GM12878 (cell line): ENCODE data around the gene ZNF385A. TPM values are rescaled to one million over a fixed set of nuclear protein-coding genes. Genes with fewer than 3 reads are reported as not detected.

ENCODE experiments used
- ATAC-seq: fragments of 200-7000 bp; cut with Tn5 transposase; 3 replicates; pipeline ENCODE4 v1.9.1; 2020; ENCODE audit warnings: mild to moderate bottlenecking, moderate library complexity
- BruUV-seq: library from RNA; stranded (reverse); fragments of 400-500 nt; replicated peaks from 2 replicates; lab custom pipeline; 2021; lab: Mats Ljungman, UMichigan
- CTCF ChIA-PET: fragments of 300-600 bp; sonication (Branson Sonifier 250); formaldehyde crosslinking; extraction: SDS; loops from one replicate; lab custom pipeline; 2021; ENCODE audit warnings: inconsistent platforms; lab: Yijun Ruan, JAX
- POLR2A ChIA-PET: fragments of 350-600 bp; formaldehyde crosslinking; extraction: SDS; loops from one replicate; lab custom pipeline; 2021; ENCODE audit warnings: inconsistent platforms; lab: Charles Lee
- RAD21 ChIA-PET: fragments of 300-600 bp; sonication (Branson Sonifier 250); formaldehyde crosslinking; loops from one replicate; lab custom pipeline; 2023; ENCODE audit warnings: antibody characterized with exemption; ENCODE audit not compliant: unreplicated experiment; lab: Charles Lee
- SMC1A ChIA-PET: fragments of 300-600 bp; sonication (Branson Sonifier 250); formaldehyde crosslinking; loops from one replicate; lab custom pipeline; 2023; ENCODE audit not compliant: unreplicated experiment, uncharacterized antibody; lab: Charles Lee
- DNase-seq: peaks from one replicate; pipeline ENCODE4 v3.0.0-alpha.2; 2011; ENCODE audit warnings: low read depth, low spot score
- FAIRE-seq: peaks from 3 replicates; lab custom pipeline; 2011; peaks lifted over from hg19 to GRCh38; lab: Jason Lieb, UNC
- H2AFZ ChIP-seq: 2 replicates; pipeline ENCODE4 v1.6.0; 2011; ENCODE audit warnings: low read depth, low read length, control low read depth; ENCODE audit not compliant: control insufficient read depth
- H3K27ac ChIP-seq: 2 replicates; pipeline ENCODE4 v1.5.1; 2011; ENCODE audit warnings: control low read depth; ENCODE audit not compliant: control insufficient read depth, insufficient read depth
- H3K27me3 ChIP-seq, 2 experiments: replicated peaks in 1 of 2; 2 replicates each; pipeline versions ENCODE4 v1.6.0 to v1.6.1; 2011; ENCODE audit warnings: low read length in 1 of 2; ENCODE audit not compliant: control insufficient read depth in 2 of 2, insufficient read depth in 2 of 2
- H3K36me3 ChIP-seq, 2 experiments: 2 replicates each; pipeline ENCODE4 v1.5.1; 2011; ENCODE audit warnings: low read length in 1 of 2; ENCODE audit not compliant: control insufficient read depth in 2 of 2, insufficient read depth in 2 of 2
- H3K4me1 ChIP-seq: 2 replicates; pipeline ENCODE4 v1.6.1; 2011; ENCODE audit warnings: mild to moderate bottlenecking, low read length, moderate library complexity, mixed read lengths; ENCODE audit not compliant: control insufficient read depth, insufficient read depth
- H3K4me2 ChIP-seq: 2 replicates; pipeline ENCODE4 v1.6.0; 2011; ENCODE audit warnings: control low read depth; ENCODE audit not compliant: control insufficient read depth, insufficient read depth
- H3K4me3 ChIP-seq: fragments of 200-600 bp; sonication (generic); 2 replicates; pipeline ENCODE4 v1.5.1; 2016
- H3K79me2 ChIP-seq: 2 replicates; pipeline ENCODE4 v1.6.0; 2011; ENCODE audit warnings: low read length; ENCODE audit not compliant: control insufficient read depth, insufficient read depth
- H3K9ac ChIP-seq: 2 replicates; pipeline ENCODE4 v1.8.0; 2011; ENCODE audit warnings: low read length, control low read depth, mixed read lengths; ENCODE audit not compliant: control insufficient read depth, insufficient read depth
- H3K9me3 ChIP-seq: replicated peaks from 3 replicates; pipeline ENCODE4 v1.5.1; 2011; ENCODE audit warnings: mild to moderate bottlenecking, low read length; ENCODE audit not compliant: control insufficient read depth, insufficient read depth
- H4K20me1 ChIP-seq: 2 replicates; pipeline ENCODE4 v1.6.0; 2011; ENCODE audit not compliant: control insufficient read depth, insufficient read depth
- BCL11A ChIP-seq: IDR thresholded peaks from 2 replicates; pipeline ENCODE4 v1.6.1; 2011; ENCODE audit warnings: low read depth, low read length
- BMI1 ChIP-seq: fragments of 450-650 bp; IDR thresholded peaks from 2 replicates; pipeline ENCODE4 v1.6.1; 2016; ENCODE audit warnings: mild to moderate bottlenecking, moderate library complexity, borderline replicate concordance
- CEBPB ChIP-seq, 2 experiments: fragments of 150-350 bp in 1 of 2; IDR thresholded peaks; 2 replicates each; pipeline ENCODE4 v1.6.1; 2012 to 2014; ENCODE audit warnings: low read depth in 2 of 2, low read length in 2 of 2, borderline replicate concordance in 1 of 2, inconsistent platforms in 1 of 2
- EZH2 ChIP-seq: IDR thresholded peaks from 2 replicates; pipeline ENCODE4 v1.6.1; 2012; ENCODE audit warnings: low read depth, mild to moderate bottlenecking, control low read depth, inconsistent platforms, low read length, borderline replicate concordance; ENCODE audit not compliant: control insufficient read depth
- JUND ChIP-seq: IDR thresholded peaks from 2 replicates; pipeline ENCODE4 v1.6.1; 2012; ENCODE audit warnings: low read depth, mild to moderate bottlenecking, low read length, improper control_type of control experiment, moderate library complexity
- KAT2A ChIP-seq: conservative IDR thresholded peaks from 2 replicates; pipeline ENCODE4 v1.6.1; 2011; ENCODE audit warnings: low read depth, low read length; ENCODE audit not compliant: control insufficient read depth
- KLF5 ChIP-seq: fragments of 450-650 bp; IDR thresholded peaks from 2 replicates; pipeline ENCODE4 v1.6.1; 2014; ENCODE audit warnings: mild to moderate bottlenecking; ENCODE audit not compliant: partially characterized antibody
- LARP7 ChIP-seq: fragments of 450-650 bp; IDR thresholded peaks from 2 replicates; pipeline ENCODE4 v1.6.1; 2017; ENCODE audit warnings: mild to moderate bottlenecking
- MEF2A ChIP-seq: IDR thresholded peaks from 2 replicates; pipeline ENCODE4 v1.6.1; 2011; ENCODE audit warnings: low read depth, mild to moderate bottlenecking, low read length, moderate library complexity; ENCODE audit not compliant: insufficient read depth
- PKNOX1 ChIP-seq: fragments of 450-650 bp; IDR thresholded peaks from 2 replicates; pipeline ENCODE4 v1.6.1; 2016; ENCODE audit warnings: mild to moderate bottlenecking
- STAT3 ChIP-seq: IDR thresholded peaks from 2 replicates; pipeline ENCODE4 v1.6.1; 2011; ENCODE audit warnings: low read depth, low read length, improper control_type of control experiment
- ZBTB33 ChIP-seq: fragments of 450-650 bp; IDR thresholded peaks from 2 replicates; pipeline ENCODE4 v1.6.1; 2017; ENCODE audit warnings: mild to moderate bottlenecking
- WGBS: methylation state at CpG from one replicate; pipeline ENCODE4 v1.1.6; 2016; ENCODE audit warnings: low lambda C conversion rate; ENCODE audit not compliant: insufficient replicate concordance, insufficient coverage; ENCODE audit errors: missing lambda C conversion rate; 5-methylcytosine and 5-hydroxymethylcytosine counted together
- in situ Hi-C: fragments of 300-500 bp; cut with MboI; formaldehyde crosslinking; loops from 9 replicates; pipeline ENCODE4 v1.14.3; 2018; ENCODE audit warnings: mixed read lengths
- intact Hi-C: fragments of 100-400 bp; cut with micrococcal nuclease; formaldehyde crosslinking; loops from one replicate; pipeline ENCODE4 v1.14.2; 2022; ENCODE audit not compliant: unreplicated experiment
- polyA plus RNA-seq, 11 experiments: library from polyadenylated mRNA; depleted of rRNA in 4 of 11; unstranded in 6 of 11; stranded (reverse) in 5 of 11; fragments of >200 nt; fragmentation: Nextera tagmentation in 4 of 11; fragmentation: Illumina TruSeq in 1 of 11; extraction: Ambion mirVana in 4 of 11; extraction: Trizol in 1 of 11; gene quantifications; 1 replicate in 1 of 11; 2 replicates in 10 of 11; pipeline versions ENCODE4 v1.2.1 to v1.2.3, GENCODE V29; 2011 to 2016; ENCODE audit warnings: inconsistent platforms in 2 of 11, missing spikeins in 2 of 11, low read depth in 1 of 11
- total RNA-seq, 4 experiments: library from RNA; depleted of rRNA in 3 of 4; stranded (reverse); fragments of >200 nt in 3 of 4; fragmentation: Illumina TruSeq in 1 of 4; extraction: Trizol in 1 of 4; gene quantifications; 2 replicates each; pipeline versions ENCODE4 v1.2.1 to v1.2.3, GENCODE V29; 2013 to 2021
- TF ChIP-seq, protein P1 (sequence below): IDR thresholded peaks from 2 replicates; pipeline ENCODE4 v1.6.1; 2012; ENCODE audit warnings: improper control_type of control experiment, low read depth, low read length; ENCODE audit not compliant: insufficient replicate concordance
- TF ChIP-seq, protein P2 (sequence below): fragments of 150-350 bp; IDR thresholded peaks from 2 replicates; pipeline ENCODE4 v1.6.1; 2014; ENCODE audit warnings: mild to moderate bottlenecking, low read depth, low read length

ZNF385A gene
- total and polyA plus RNA-seq, 10 of the 15 experiments (the other 5 are each of a cell fraction or from before 2014, with no cell fraction given) = 0.26 to 26.1 (median 4.9) TPM

DNA sequence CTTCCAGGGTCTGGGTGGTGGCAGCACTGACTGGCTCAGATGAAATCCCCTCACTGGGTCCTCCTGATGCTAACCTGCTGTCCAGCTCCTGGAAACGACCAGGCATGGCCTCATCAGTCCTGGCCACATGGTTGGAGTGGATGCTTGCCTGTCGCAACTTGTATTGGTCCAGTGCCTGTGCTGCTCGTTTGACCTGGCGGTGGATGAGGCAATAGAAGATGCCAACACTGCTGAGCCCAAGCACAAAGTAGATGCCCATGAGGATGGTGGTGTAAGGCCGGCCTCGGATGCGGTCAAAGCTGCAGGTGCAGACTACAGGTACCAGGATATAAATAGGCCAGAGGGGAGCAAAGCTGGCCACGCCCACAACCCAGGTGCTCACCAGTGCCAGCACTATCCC is 21.5 kb downstream of the ZNF385A start:
- Histone ChIP-seq H4K20me1 (no peaks in the 10 kb centered on the region), H3K4me1 (peaks cover 25% of the 10 kb centered on the region), H3K27me3 (no peaks in the 10 kb centered on the region), H2AFZ (no peak overlapping the region), H3K36me3 (no peaks in the 10 kb centered on the region), H3K9ac (no peak overlapping the region), H3K9me3 (no peaks in the 10 kb centered on the region), H3K27ac (no peak overlapping the region), H3K4me2 (no peak overlapping the region), H3K4me3 (no peak overlapping the region), H3K79me2 (no peaks in the 10 kb centered on the region)
- RAD21 ChIA-PET = interaction anchor here (0.6 to 1.3 kb wide), 5 partner anchors 71 to 143 kb away, joined by 3 to 6 read pairs (median 3); no protein-coding TSS in a partner anchor
- ATAC-seq (no peak), FAIRE-seq (no peak), DNase-seq (no peak)
- CTCF ChIA-PET = interaction anchor here (0.6 to 8.6 kb wide), 13 partner anchors 11 to 337 kb away, joined by 3 to 116 read pairs (median 5); partner anchors contain the start of genes HNRNPA1 and ZNF385A
- BruUV-seq = no TSS peak
- POLR2A ChIA-PET = interaction anchor here (0.9 to 1.0 kb wide), 3 partner anchors 38 to 76 kb away, joined by 3 to 4 read pairs (median 3); partner anchors contain the start of gene COPZ1
- WGBS = 85% methylated on average over 8 of the region's 8 CpGs
- in situ Hi-C loops = loop anchor here (5.0 to 10.0 kb wide), 3 partner anchors 66 to 338 kb away; partner anchors contain the start of gene HOXC6
- intact Hi-C loops = no loop called here
- SMC1A ChIA-PET = interaction anchor here (0.9 to 1.2 kb wide), 6 partner anchors 25 to 141 kb away, joined by 3 to 5 read pairs (median 3); partner anchors contain the start of gene HNRNPA1
- no peak for TF ChIP-seq PKNOX1
- no peak for TF ChIP-seq BMI1
- TF ChIP-seq STAT3 = no peak
- TF ChIP-seq, protein P1, sequence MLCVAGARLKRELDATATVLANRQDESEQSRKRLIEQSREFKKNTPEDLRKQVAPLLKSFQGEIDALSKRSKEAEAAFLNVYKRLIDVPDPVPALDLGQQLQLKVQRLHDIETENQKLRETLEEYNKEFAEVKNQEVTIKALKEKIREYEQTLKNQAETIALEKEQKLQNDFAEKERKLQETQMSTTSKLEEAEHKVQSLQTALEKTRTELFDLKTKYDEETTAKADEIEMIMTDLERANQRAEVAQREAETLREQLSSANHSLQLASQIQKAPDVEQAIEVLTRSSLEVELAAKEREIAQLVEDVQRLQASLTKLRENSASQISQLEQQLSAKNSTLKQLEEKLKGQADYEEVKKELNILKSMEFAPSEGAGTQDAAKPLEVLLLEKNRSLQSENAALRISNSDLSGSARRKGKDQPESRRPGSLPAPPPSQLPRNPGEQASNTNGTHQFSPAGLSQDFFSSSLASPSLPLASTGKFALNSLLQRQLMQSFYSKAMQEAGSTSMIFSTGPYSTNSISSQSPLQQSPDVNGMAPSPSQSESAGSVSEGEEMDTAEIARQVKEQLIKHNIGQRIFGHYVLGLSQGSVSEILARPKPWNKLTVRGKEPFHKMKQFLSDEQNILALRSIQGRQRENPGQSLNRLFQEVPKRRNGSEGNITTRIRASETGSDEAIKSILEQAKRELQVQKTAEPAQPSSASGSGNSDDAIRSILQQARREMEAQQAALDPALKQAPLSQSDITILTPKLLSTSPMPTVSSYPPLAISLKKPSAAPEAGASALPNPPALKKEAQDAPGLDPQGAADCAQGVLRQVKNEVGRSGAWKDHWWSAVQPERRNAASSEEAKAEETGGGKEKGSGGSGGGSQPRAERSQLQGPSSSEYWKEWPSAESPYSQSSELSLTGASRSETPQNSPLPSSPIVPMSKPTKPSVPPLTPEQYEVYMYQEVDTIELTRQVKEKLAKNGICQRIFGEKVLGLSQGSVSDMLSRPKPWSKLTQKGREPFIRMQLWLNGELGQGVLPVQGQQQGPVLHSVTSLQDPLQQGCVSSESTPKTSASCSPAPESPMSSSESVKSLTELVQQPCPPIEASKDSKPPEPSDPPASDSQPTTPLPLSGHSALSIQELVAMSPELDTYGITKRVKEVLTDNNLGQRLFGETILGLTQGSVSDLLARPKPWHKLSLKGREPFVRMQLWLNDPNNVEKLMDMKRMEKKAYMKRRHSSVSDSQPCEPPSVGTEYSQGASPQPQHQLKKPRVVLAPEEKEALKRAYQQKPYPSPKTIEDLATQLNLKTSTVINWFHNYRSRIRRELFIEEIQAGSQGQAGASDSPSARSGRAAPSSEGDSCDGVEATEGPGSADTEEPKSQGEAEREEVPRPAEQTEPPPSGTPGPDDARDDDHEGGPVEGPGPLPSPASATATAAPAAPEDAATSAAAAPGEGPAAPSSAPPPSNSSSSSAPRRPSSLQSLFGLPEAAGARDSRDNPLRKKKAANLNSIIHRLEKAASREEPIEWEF = no peak
- TF ChIP-seq KLF5 = no peak
- TF ChIP-seq LARP7 = no peak
- no peak for TF ChIP-seq MEF2A
- TF ChIP-seq CEBPB (IDR thresholded peaks at IDR 0.05; ENCODE audit: borderline replicate concordance in 1 of 2, low read depth in 2 of 2, low read length in 2 of 2) = no peak
- no peak for TF ChIP-seq KAT2A
- no peak for TF ChIP-seq JUND
- TF ChIP-seq, protein P2, sequence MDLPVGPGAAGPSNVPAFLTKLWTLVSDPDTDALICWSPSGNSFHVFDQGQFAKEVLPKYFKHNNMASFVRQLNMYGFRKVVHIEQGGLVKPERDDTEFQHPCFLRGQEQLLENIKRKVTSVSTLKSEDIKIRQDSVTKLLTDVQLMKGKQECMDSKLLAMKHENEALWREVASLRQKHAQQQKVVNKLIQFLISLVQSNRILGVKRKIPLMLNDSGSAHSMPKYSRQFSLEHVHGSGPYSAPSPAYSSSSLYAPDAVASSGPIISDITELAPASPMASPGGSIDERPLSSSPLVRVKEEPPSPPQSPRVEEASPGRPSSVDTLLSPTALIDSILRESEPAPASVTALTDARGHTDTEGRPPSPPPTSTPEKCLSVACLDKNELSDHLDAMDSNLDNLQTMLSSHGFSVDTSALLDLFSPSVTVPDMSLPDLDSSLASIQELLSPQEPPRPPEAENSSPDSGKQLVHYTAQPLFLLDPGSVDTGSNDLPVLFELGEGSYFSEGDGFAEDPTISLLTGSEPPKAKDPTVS = no peak
- no peak for TF ChIP-seq BCL11A
- TF ChIP-seq EZH2 = no peak
- TF ChIP-seq ZBTB33 = no peak
